AG10803 (cell line): ENCODE measurements around the gene EPB41L3.

Source experiments
- DNase-seq: peaks from one replicate; pipeline ENCODE4 v3.0.0; 2010; ENCODE audit warnings: low read depth
- H3K4me3 ChIP-seq: 2 replicates; pipeline ENCODE4 v1.5.1; 2011; ENCODE audit warnings: mild to moderate bottlenecking, low read length, control low read depth
- TF ChIP-seq, protein P1 (sequence below): conservative IDR thresholded peaks from 2 replicates; pipeline ENCODE4 v1.5.1; 2011; ENCODE audit warnings: mild to moderate bottlenecking, low read length, control low read depth, inconsistent platforms

Gene EPB41L3

DNA sequence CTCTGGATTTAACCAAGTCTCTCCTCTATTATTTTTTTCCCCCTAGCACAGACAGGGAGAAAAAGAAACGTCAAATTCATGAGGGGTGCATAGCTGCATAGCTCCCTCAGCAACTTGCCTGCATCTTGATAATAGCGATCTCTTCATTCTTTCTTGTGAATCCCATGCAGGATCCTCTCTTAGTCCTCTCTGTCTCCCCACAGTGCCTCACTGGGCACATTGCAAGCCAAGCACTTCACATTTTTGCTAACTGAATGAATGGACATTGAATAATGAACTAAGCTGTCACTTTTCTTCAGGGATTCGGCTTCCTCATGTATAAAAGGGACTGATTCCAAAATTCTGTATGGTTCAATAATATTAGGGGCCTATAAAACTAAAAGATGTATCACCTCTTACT, 2.9 kb upstream of the EPB41L3 start:
- no peak overlapping the region for H3K4me3 ChIP-seq
- peak; percentile 58 for DNase-seq
- TF ChIP-seq, protein P1, sequence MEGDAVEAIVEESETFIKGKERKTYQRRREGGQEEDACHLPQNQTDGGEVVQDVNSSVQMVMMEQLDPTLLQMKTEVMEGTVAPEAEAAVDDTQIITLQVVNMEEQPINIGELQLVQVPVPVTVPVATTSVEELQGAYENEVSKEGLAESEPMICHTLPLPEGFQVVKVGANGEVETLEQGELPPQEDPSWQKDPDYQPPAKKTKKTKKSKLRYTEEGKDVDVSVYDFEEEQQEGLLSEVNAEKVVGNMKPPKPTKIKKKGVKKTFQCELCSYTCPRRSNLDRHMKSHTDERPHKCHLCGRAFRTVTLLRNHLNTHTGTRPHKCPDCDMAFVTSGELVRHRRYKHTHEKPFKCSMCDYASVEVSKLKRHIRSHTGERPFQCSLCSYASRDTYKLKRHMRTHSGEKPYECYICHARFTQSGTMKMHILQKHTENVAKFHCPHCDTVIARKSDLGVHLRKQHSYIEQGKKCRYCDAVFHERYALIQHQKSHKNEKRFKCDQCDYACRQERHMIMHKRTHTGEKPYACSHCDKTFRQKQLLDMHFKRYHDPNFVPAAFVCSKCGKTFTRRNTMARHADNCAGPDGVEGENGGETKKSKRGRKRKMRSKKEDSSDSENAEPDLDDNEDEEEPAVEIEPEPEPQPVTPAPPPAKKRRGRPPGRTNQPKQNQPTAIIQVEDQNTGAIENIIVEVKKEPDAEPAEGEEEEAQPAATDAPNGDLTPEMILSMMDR = peak; percentile 82

DNA sequence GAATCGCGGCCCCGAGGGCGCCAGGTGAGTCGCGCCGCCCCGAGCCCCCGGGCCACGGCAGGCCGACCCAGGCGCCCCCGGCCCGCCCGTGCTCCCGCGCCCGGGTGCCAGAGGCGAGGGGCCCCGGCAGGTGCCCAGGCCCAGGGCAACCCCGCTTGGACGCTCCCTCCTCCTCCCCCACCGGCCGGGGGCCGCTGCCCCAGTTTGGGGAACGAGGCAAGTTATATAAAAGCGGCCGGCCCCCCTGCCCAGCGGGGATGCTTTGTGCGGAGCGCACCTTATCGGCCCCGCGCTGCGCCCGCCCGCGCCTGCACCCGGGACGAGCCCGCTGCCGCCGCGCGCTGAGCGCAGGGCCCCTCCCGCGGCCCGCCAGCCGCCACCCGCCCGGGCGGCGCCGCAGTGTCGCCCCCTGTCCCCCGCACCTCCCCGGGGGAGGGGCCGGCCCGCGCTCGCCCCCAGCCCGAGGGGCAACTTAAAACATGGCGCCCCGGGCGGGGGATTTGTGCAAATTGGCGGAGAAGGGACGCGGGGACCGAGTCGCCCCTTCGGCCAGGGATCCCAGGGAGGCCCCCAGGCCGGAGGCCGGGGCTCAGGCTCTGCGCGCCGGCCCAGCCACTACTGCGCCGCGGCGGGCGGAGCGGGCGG, 639 bp downstream of the EPB41L3 start:
- DNase-seq = no peak
- TF ChIP-seq, protein P1 = no peak
- peak overlapping the region; percentile 69 for H3K4me3 ChIP-seq

DNA sequence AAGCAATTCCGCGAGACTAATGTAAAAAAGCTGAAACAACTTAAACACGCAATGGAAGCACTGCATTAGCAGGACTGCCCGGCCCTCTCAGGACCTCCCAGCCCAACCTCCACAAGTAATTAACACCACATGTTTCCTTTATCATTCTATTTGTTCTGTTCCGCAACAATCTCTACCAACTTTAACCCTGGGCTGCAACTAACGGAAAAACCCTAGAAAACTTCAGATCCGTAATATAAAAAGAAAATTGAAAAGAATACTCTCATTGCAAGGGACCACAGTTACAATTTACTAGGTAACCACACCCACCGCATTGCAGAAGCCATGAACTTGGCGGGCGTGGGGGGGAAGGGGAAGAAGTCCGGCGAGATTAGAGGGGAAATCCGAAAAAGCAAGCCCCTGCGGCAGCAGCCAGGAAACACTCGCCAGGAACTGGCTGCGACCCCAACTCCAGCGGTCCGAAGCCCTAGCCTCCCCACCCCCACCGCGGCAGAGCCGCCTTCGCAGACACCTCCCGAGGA, 1.2 kb downstream of the EPB41L3 start:
- peak overlapping the region; percentile 69 for H3K4me3 ChIP-seq
- DNase-seq = peak; percentile 27
- TF ChIP-seq, protein P1 = no peak

DNA sequence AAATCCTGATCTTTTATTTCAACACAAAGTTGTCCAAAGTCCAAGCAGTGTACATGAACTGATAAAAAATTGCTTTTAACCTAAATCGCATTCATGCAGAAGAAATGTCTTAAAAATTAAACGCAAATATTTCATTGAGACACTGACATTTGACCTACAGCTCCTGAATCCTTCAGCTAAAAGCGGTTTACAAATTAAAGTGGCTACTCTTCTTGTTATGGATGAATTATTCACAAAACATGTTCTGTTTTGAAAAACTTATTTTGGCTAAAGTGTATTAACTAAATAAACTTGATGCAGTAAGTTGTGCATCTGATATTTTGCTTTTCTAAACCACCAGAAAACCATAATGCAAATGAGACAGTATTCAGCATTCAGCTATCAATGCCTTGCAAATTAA, 2.2 kb downstream of the EPB41L3 start:
- DNase-seq = no peak
- TF ChIP-seq, protein P1 = no peak
- no peak overlapping the region for H3K4me3 ChIP-seq

DNA sequence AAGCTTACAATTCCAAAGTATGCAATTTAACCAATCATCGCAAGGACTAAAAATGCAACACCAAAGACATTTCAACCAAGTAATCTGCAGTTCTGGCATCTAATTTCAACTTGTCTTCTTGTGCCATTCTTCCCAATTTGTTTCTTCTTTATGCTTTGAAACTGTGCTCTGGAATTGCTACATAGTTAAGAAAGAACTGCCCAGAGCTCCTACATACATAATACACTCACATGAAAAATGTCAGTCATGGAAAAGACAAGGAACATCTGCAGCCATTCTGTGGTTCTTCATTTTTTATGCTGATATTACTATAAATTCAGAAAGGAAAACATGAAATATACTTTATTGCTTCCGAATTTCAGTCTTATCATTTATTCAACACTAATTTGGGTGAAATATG, 4.4 kb downstream of the EPB41L3 start:
- H3K4me3 ChIP-seq = no peak overlapping the region
- no peak for DNase-seq
- TF ChIP-seq, protein P1 = no peak

DNA sequence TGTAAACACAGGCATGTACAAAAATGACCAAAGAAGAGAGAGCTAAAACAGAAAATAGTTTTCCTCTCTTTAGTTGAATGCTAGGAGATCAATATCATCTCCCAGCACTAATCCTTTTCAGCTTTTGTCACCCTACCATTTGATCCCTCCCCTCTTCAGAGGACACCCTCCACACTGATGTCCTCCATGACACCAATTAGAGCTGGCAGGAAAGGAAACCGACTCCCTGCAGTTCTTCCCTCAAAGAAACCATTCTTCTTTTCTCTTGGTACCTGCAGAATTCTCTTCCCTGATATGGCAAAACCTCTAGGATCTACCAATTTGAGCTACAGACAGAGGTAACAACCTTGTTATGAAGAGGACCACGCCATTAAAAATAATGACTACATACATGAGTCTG, 5.3 kb downstream of the EPB41L3 start:
- H3K4me3 ChIP-seq = no peak overlapping the region
- TF ChIP-seq, protein P1 = no peak
- DNase-seq = no peak

DNA sequence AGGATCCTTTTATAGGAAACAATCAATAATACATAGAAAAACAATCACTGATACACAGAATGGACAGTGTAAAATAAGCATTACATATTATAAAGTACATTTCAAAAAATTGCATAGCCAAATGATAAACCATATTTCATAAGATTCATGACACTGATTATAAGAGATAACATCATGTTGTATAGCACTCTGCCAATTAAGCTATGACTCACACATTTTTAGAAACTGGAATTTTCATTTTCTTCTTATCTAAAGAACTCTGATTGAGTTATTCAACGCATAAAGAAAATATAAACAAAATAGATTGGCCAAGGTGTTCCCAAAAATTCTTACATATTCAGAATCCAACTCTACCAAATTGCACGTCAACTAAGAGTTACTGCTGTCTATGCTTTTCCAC, 5.9 kb downstream of the EPB41L3 start:
- H3K4me3 ChIP-seq = no peak overlapping the region
- TF ChIP-seq, protein P1 = no peak
- no peak for DNase-seq
